ENCODE results near the gene NLRC4. TPM values are rescaled to one million over a fixed set of nuclear protein-coding genes. Genes with fewer than 3 reads are reported as not detected.

The NLRC4 gene
- polyA plus RNA-seq, 1 donor from 2014 or later = not detected

DNA sequence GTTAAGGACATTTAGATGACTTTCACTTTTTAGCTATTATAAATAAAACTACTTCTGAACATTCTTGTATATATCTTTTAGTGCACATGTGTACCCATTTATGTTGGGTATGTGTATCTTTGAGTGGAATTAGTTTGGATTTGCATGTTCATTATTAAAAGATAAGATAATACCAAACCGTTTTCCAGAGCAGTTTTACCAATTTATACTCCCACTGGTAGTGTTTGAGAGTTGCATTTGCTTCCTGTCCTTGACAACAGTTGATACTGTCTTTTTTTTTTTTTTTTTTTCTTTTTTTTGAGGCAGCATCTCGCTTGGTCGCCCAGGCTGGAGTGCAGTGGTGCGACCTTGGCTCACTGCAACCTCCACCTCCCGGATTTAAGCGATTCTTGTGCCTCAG, 75.7 kb downstream of the NLRC4 start:
- Histone ChIP-seq H3K4me3 (ENCODE audit: low read length) (no peak overlapping the region), H3K9ac (ENCODE audit: low read length) (no peak overlapping the region)

DNA sequence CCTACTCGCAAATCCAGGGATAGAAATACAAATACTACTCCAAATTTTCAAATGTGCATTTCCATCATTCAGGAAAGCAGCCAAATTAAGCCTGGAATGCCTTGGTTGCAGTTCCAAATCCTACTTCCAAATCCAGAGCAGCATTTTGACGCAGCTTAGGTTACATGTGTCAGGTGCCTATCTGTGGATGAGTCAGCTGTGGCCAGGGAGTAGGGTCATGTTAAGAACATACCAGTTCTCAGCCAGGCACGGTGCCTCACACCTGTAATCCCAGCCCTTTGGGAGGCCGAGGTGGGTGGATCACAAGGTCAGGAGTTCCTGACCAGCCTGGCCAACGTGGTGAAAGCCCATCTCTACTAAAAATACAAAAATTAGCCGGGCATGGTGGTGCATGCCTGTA, 82.0 kb downstream of the NLRC4 start:
- H3K4me3 ChIP-seq (ENCODE audit: low read length) = no peak overlapping the region
- H3K27me3 ChIP-seq (ENCODE audit: insufficient read depth, low read depth, low read length) = no peaks in the 10 kb centered on the region
- no peak for TF ChIP-seq SMC3 (conservative IDR thresholded peaks at IDR 0.05; ENCODE audit: poor library complexity)
- no peak for TF ChIP-seq REST (IDR thresholded peaks at IDR 0.05; ENCODE audit: borderline replicate concordance)
- TF ChIP-seq, protein P1, sequence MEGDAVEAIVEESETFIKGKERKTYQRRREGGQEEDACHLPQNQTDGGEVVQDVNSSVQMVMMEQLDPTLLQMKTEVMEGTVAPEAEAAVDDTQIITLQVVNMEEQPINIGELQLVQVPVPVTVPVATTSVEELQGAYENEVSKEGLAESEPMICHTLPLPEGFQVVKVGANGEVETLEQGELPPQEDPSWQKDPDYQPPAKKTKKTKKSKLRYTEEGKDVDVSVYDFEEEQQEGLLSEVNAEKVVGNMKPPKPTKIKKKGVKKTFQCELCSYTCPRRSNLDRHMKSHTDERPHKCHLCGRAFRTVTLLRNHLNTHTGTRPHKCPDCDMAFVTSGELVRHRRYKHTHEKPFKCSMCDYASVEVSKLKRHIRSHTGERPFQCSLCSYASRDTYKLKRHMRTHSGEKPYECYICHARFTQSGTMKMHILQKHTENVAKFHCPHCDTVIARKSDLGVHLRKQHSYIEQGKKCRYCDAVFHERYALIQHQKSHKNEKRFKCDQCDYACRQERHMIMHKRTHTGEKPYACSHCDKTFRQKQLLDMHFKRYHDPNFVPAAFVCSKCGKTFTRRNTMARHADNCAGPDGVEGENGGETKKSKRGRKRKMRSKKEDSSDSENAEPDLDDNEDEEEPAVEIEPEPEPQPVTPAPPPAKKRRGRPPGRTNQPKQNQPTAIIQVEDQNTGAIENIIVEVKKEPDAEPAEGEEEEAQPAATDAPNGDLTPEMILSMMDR (IDR thresholded peaks at IDR 0.05; ENCODE audit: poor library complexity, severe bottlenecking) = no peak
- no peak for TF ChIP-seq TAF1 (IDR thresholded peaks at IDR 0.05; ENCODE audit: low read depth)

More for the DNA sequence above, 75.7 kb downstream of the NLRC4 start:
- H4K20me1 ChIP-seq (ENCODE audit: insufficient read depth) = no peaks in the 10 kb centered on the region
- no peak overlapping the region for H2AFZ ChIP-seq (ENCODE audit: low read depth, low read length)
- H3K4me2 ChIP-seq (ENCODE audit: low read length) = no peak overlapping the region
- H3K27ac ChIP-seq (ENCODE audit: low read length) = no peak overlapping the region
- H3K36me3 ChIP-seq (ENCODE audit: insufficient read depth, low read length) = no peaks in the 10 kb centered on the region
- no peaks in the 10 kb centered on the region for H3K27me3 ChIP-seq (ENCODE audit: insufficient read depth, low read depth, low read length)
- H3K9me3 ChIP-seq (ENCODE audit: low read length) = no peaks in the 10 kb centered on the region
- no peaks in the 10 kb centered on the region for H3F3A ChIP-seq (ENCODE audit: insufficient read depth, low read length, poor library complexity, severe bottlenecking)
- no peaks in the 10 kb centered on the region for H3K9me2 ChIP-seq (ENCODE audit: insufficient read depth, low read length)
- TF ChIP-seq, protein P1 (IDR thresholded peaks at IDR 0.05; ENCODE audit: poor library complexity, severe bottlenecking) = no peak
- TF ChIP-seq EP300 (conservative IDR thresholded peaks at IDR 0.05; ENCODE audit: poor library complexity, severe bottlenecking) = no peak
- TF ChIP-seq SMC3 (conservative IDR thresholded peaks at IDR 0.05; ENCODE audit: poor library complexity) = no peak
- no peak for TF ChIP-seq TAF1 (IDR thresholded peaks at IDR 0.05; ENCODE audit: low read depth)
- no peak for TF ChIP-seq EZH2 (IDR thresholded peaks at IDR 0.05; ENCODE audit: borderline replicate concordance, insufficient read depth, low read length, poor library complexity, severe bottlenecking)
- no peak for TF ChIP-seq REST (IDR thresholded peaks at IDR 0.05; ENCODE audit: borderline replicate concordance)
- no peak for TF ChIP-seq MXI1 (conservative IDR thresholded peaks at IDR 0.05; ENCODE audit: poor library complexity, severe bottlenecking)
- no peak for TF ChIP-seq RAD21 (conservative IDR thresholded peaks at IDR 0.05)
- no peak for TF ChIP-seq POLR2AphosphoS5 (IDR thresholded peaks at IDR 0.05)
- H3K79me2 ChIP-seq (replicated peaks; ENCODE audit: insufficient read depth, low read length) = no peaks in the 10 kb centered on the region

More for the DNA sequence above, 82.0 kb downstream of the NLRC4 start:
- no peaks in the 10 kb centered on the region for H3K36me3 ChIP-seq (ENCODE audit: insufficient read depth, low read length)
- no peaks in the 10 kb centered on the region for H3K9me3 ChIP-seq (ENCODE audit: low read length)
- no peaks in the 10 kb centered on the region for H3K79me2 ChIP-seq (replicated peaks; ENCODE audit: insufficient read depth, low read length)
- H3K9ac ChIP-seq (ENCODE audit: low read length) = no peak overlapping the region
- no peak overlapping the region for H3K27ac ChIP-seq (ENCODE audit: low read length)
- H3K9me2 ChIP-seq (ENCODE audit: insufficient read depth, low read length) = no peaks in the 10 kb centered on the region
- H2AFZ ChIP-seq (ENCODE audit: low read depth, low read length) = no peak overlapping the region
- no peaks in the 10 kb centered on the region for H4K20me1 ChIP-seq (ENCODE audit: insufficient read depth)
- no peaks in the 10 kb centered on the region for H3F3A ChIP-seq (ENCODE audit: insufficient read depth, low read length, poor library complexity, severe bottlenecking)
- no peak overlapping the region for H3K4me2 ChIP-seq (ENCODE audit: low read length)

Data from neural cell (in vitro differentiated cells).